Esophagus muscularis mucosa (tissue), 4 donors: ENCODE data around the gene ANKRD36B. TPM values are rescaled to one million over a fixed set of nuclear protein-coding genes. Genes with fewer than 3 reads are reported as not detected.
"Not testable (repeated sequence)": the region's sequence is repeated elsewhere in the genome, so short reads cannot be mapped to it uniquely, and the experiment has no call there.

Source experiments
- DNase-seq: peaks from one replicate; pipeline ENCODE4 v3.0.0-alpha.2; 2017; ENCODE audit errors: extremely low spot score
- H3K27ac ChIP-seq, 4 donors: fragments of 200-600 bp; sonication (generic); replicated peaks in 1 of 4; 1 replicate in 3 of 4; 2 replicates in 1 of 4; pipeline ENCODE4 v1.5.1; 2016 to 2019; ENCODE audit warnings: mild to moderate bottlenecking in 1 of 4
- H3K27me3 ChIP-seq, 4 donors: fragments of 200-600 bp; sonication (generic); one replicate each; pipeline versions ENCODE4 v1.5.1 to v1.6.0; 2016 to 2019
- H3K36me3 ChIP-seq, 4 donors: fragments of 200-600 bp; sonication (generic); one replicate each; pipeline ENCODE4 v1.5.1; 2016 to 2019
- H3K4me1 ChIP-seq, 4 donors: fragments of 200-600 bp; sonication (generic); one replicate each; pipeline ENCODE4 v1.5.1; 2016 to 2019
- H3K4me3 ChIP-seq, 4 donors: fragments of 200-600 bp; sonication (generic); 1 replicate in 2 of 4; 2 replicates in 2 of 4; pipeline ENCODE4 v1.5.1; 2016 to 2019; ENCODE audit warnings: mild to moderate bottlenecking in 4 of 4, moderate library complexity in 1 of 4
- H3K9me3 ChIP-seq, 4 donors: fragments of 200-600 bp; sonication (generic); 1 replicate in 3 of 4; 2 replicates in 1 of 4; pipeline ENCODE4 v1.5.1; 2016 to 2019
- CTCF ChIP-seq, 3 experiments: fragments of 200-600 bp in 2 of 3; fragments of 450-650 bp in 1 of 3; sonication (generic) in 2 of 3; IDR thresholded peaks; one replicate each; pipeline ENCODE4 v1.5.1; 2017 to 2019; ENCODE audit warnings: antibody characterized with exemption in 3 of 3, mild to moderate bottlenecking in 2 of 3, moderate library complexity in 1 of 3
- EP300 ChIP-seq: sonication (generic); formaldehyde crosslinking; IDR thresholded peaks from one replicate; pipeline ENCODE4 v1.6.1; 2017; ENCODE audit warnings: antibody characterized with exemption
- POLR2A ChIP-seq: fragments of 450-650 bp; IDR thresholded peaks from one replicate; pipeline ENCODE4 v1.6.1; 2017; ENCODE audit warnings: antibody characterized with exemption, moderate library complexity, mild to moderate bottlenecking, low read depth
- POLR2AphosphoS5 ChIP-seq, 2 donors: sonication (generic); formaldehyde crosslinking; IDR thresholded peaks; one replicate each; pipeline ENCODE4 v1.6.1; 2017; ENCODE audit warnings: antibody characterized with exemption in 2 of 2
- WGBS: methylation state at CpG from one replicate; pipeline ENCODE4 v1.1.5; 2018; 5-methylcytosine and 5-hydroxymethylcytosine counted together
- intact Hi-C: fragments of 100-400 bp; cut with DNase I; formaldehyde crosslinking; loops from one replicate; pipeline ENCODE4 v1.15.1; 2023
- total RNA-seq, 4 donors: library from RNA; depleted of rRNA; stranded (reverse); fragments of >200 nt; gene quantifications; one replicate each; pipeline versions ENCODE4 v1.1.0 to v1.2.1, GENCODE V29; 2016

ANKRD36B gene
- total RNA-seq, 4 donors from 2014 or later, result 9.4 to 25.7 (median 15.0) TPM

DNA sequence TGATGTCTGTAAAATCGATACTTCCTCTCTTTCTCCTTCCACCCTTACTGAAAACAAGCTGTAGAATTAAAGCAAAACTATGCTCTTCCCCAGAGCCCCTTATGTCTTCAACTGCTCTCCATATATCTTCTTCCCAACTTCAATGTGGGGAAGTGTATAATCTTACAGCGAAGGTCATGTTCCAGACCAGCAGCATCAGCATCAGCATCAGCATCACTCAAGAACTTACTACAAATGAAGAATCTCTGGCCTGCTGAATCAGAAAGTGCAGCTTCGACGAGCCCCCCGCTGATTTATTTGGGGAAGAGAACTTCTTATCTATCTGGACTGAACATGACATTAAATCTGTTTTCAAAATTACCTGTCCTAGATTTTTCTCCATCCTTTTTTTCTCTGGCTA, 40.6 kb downstream of the ANKRD36B start:
- H3K27me3 ChIP-seq, H3K4me1 ChIP-seq, H3K9me3 ChIP-seq, H3K27ac ChIP-seq, DNase-seq, H3K4me3 ChIP-seq, intact Hi-C loops: not testable (repeated sequence)
- peaks cover 0 to 65% (median 28%) of the 10 kb centered on the region in 4 donors for H3K36me3 ChIP-seq
- 90% methylated on average over 5 of the region's 5 CpGs for WGBS

DNA sequence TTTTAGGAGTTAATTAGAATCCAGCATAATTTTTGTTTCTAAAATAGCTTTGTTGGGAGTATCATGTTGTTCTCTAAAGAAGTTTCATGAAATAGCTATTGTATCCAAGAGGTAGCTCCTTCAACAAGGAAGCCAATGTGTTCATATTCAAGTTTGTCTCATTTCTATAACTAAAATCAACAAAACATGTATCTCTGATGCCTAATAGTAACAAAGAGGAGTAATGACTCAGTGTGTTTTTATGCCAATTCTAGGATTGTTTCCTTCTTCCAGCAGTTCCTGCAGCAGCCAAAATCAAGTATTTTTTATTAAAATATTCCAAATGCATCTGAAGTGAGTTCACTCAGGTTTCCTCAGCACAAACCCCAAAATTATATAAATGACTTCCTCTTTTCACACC, 41.1 kb downstream of the ANKRD36B start:
- H3K36me3 ChIP-seq, result peaks cover 0 to 61% (median 26%) of the 10 kb centered on the region in 4 donors
- DNase-seq, H3K27me3 ChIP-seq, H3K27ac ChIP-seq, H3K4me3 ChIP-seq, intact Hi-C loops, H3K4me1 ChIP-seq, H3K9me3 ChIP-seq: not testable (repeated sequence)

DNA sequence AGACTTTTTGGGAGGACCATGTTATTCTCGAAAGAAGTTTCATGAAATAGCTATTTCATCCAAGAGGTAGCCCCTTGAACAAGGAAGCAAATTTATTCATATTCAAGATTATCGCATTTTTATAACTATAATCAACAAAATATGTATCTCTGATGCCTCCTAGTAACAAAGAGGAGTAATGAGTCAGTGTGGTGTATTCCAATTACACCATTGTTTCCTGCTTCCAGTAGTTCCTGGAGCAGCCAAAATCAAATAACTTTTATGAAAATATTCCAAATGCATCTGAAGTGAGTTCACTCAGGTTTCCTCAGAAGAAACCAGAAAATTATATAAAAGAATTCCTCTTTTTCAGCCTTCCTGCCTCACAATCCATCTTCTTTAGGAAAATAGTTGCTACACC, 43.0 kb downstream of the ANKRD36B start:
- H3K4me3 ChIP-seq, result no peak overlapping the region
- peaks cover 0 to 48% (median 18%) of the 10 kb centered on the region in 4 donors for H3K36me3 ChIP-seq
- WGBS, result 81% methylated on average over 2 of the region's 2 CpGs
- H3K4me1 ChIP-seq, result peaks cover 0 to 5% (median 0%) of the 10 kb centered on the region in 4 donors
- no peaks in the 10 kb centered on the region for H3K9me3 ChIP-seq
- DNase-seq, result no peak
- no peak overlapping the region for H3K27ac ChIP-seq
- H3K27me3 ChIP-seq, result no peaks in the 10 kb centered on the region
- TF ChIP-seq CTCF (IDR thresholded peaks at IDR 0.05) (no peak), EP300 (no peak), POLR2A (no peak), POLR2AphosphoS5 (IDR thresholded peaks at IDR 0.05) (no peak)
- intact Hi-C loops, result no loop called here

GRCh38 chr2:97544911-97545310, 44.8 kb downstream of the ANKRD36B start:
- H3K36me3 ChIP-seq, result peaks cover 0 to 66% (median 12%) of the 10 kb centered on the region in 4 donors

GRCh38 chr2:97525904-97526303, 63.8 kb downstream of the ANKRD36B start:
- H3K27me3 ChIP-seq, H3K4me3 ChIP-seq, H3K4me1 ChIP-seq, intact Hi-C loops, H3K9me3 ChIP-seq, H3K36me3 ChIP-seq, H3K27ac ChIP-seq, DNase-seq: not testable (repeated sequence)
- no CpG with 5 or more reads among the region's 2 CpGs for WGBS

More at GRCh38 chr2:97544911-97545310, 44.8 kb downstream of the ANKRD36B start:
- H3K9me3 ChIP-seq, H3K27me3 ChIP-seq, H3K4me1 ChIP-seq, H3K27ac ChIP-seq, intact Hi-C loops, DNase-seq, H3K4me3 ChIP-seq: not testable (repeated sequence)

DNA sequence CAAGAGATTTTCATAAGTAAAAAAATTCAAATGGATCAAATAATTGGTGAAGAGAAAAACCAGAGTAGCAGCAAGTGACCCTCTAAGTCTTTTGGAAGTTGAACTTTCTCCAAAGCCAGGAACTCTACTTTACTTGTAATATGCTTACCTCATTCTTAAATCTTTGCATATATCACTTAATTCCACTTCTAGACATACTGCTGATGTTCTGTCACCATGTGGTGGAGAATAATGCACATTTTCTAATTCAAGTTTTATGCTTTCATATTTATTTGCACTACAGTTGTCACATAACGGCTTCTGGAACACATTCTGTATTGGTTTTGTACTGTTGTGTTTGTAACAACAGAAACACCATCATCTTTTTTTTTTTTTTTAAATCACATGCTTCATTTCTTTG, 65.9 kb downstream of the ANKRD36B start:
- H3K27me3 ChIP-seq, H3K36me3 ChIP-seq, H3K9me3 ChIP-seq, H3K4me3 ChIP-seq, intact Hi-C loops, H3K27ac ChIP-seq, DNase-seq, H3K4me1 ChIP-seq: not testable (repeated sequence)
- 100% methylated on average over 1 of the region's 1 CpG for whole genome bisulfite sequencing

DNA sequence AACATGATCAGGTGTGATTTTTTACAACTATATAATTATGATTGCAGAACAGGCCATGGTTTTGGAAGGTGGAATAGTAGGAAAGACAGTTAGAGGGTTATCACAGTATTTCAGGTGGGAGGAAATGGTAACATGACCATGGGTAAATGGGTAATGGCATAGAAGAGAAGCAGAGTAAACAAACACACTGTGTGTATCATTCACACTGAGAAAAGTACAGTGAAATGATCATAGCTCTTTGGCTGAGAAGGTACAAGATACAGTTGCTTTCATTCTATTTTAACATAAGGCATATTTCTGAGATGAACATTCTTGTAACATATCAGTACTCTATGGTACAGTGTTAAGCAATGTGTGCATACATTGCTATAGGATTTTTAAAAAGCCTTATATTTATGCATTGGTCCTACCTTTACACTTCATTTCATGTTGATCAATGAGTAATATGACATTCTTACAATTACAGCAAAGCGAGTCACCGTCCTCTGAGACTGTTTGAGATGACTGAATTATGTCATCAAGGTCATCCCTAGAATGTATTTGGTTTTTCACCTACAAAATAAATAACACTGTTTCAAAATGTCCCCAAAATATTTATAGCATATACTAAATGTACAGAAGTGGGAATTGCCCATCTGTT, 66.6 kb downstream of the ANKRD36B start:
- WGBS, result no CpG with 5 or more reads among the region's 2 CpGs
- H3K36me3 ChIP-seq, H3K4me3 ChIP-seq, intact Hi-C loops, H3K27ac ChIP-seq, H3K27me3 ChIP-seq, H3K9me3 ChIP-seq, DNase-seq, H3K4me1 ChIP-seq: not testable (repeated sequence)

- H3K9me3 ChIP-seq, H3K4me3 ChIP-seq, H3K27ac ChIP-seq, DNase-seq, H3K27me3 ChIP-seq, H3K4me1 ChIP-seq, H3K36me3 ChIP-seq, intact Hi-C loops: not testable (repeated sequence)
- 100% methylated on average over 1 of the region's 4 CpGs for WGBS
Measured at GRCh38 chr2:97495651-97496050, 94.0 kb downstream of the ANKRD36B start.

DNA sequence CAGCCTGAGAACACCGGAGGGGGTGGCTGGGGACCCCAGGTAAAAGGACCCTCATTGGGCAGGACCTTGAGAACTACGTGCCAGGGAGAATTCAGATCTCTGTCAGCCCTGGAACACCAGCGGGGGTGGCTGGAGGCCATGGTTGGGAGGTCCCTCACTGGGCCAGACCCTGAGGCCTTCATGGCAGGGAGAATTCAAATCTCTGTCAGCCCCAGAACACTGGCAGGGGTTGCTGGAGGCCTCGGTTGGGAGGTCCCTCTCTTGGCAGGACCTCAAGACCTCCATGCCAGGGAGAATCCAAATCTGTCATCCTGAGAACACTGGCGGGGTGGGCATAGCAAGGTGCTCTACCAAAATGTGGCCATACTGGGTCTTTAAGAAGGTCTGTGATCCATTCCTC, 99.5 kb downstream of the ANKRD36B start:
- H3K27me3 ChIP-seq, H3K4me3 ChIP-seq, H3K27ac ChIP-seq, intact Hi-C loops, H3K9me3 ChIP-seq, H3K36me3 ChIP-seq, H3K4me1 ChIP-seq: not testable (repeated sequence)
- WGBS, result 94% methylated on average over 2 of the region's 5 CpGs
- peak; percentile 89 for DNase-seq

Other genes starting within 250 kb of the ANKRD36B start
- gene COX5B, start 56.2 kb upstream of the ANKRD36B start, total RNA-seq, result 100 to 1,000 TPM; 382 to 507 (median 481) TPM
- gene ACTR1B, start 74.2 kb upstream of the ANKRD36B start, total RNA-seq, result 10 to 100 TPM; 74.3 to 89.2 (median 83.9) TPM
- gene C2orf92, start 79.8 kb upstream of the ANKRD36B start, total RNA-seq, result 1 to 10 TPM; 2.1 to 6.5 (median 3.6) TPM
- gene ZAP70, start 123.7 kb upstream of the ANKRD36B start, total RNA-seq, result 1 to 10 TPM; 1.2 to 3.5 (median 1.8) TPM